Astrocyte (in vitro differentiated cells and primary cell): ENCODE data around the gene MRNIP. TPM values are rescaled to one million over a fixed set of nuclear protein-coding genes. Genes with fewer than 3 reads are reported as not detected.

Experiments
- DNase-seq: peaks from one replicate; pipeline ENCODE4 v3.0.0-alpha.2; 2010; ENCODE audit warnings: low read depth
- FAIRE-seq: peaks from 2 replicates; lab custom pipeline; 2011; peaks lifted over from hg19 to GRCh38; lab: Jason Lieb, UNC
- H2AFZ ChIP-seq: 2 replicates; pipeline ENCODE4 v1.6.0; 2012; ENCODE audit warnings: low read depth, low read length, inconsistent platforms
- H3K27ac ChIP-seq: 2 replicates; pipeline ENCODE4 v1.5.1; 2011; ENCODE audit warnings: low read depth, low read length, inconsistent platforms
- H3K27me3 ChIP-seq: 2 replicates; pipeline ENCODE4 v1.6.0; 2011; ENCODE audit warnings: low read length, inconsistent platforms; ENCODE audit not compliant: insufficient read depth
- H3K36me3 ChIP-seq: 2 replicates; pipeline ENCODE4 v1.5.1; 2011; ENCODE audit warnings: low read length, inconsistent platforms; ENCODE audit not compliant: insufficient read depth
- H3K4me1 ChIP-seq: 2 replicates; pipeline ENCODE4 v1.5.1; 2011; ENCODE audit warnings: low read length, inconsistent platforms; ENCODE audit not compliant: insufficient read depth
- H3K4me2 ChIP-seq: 2 replicates; pipeline ENCODE4 v1.6.0; 2012; ENCODE audit warnings: low read length, inconsistent platforms
- H3K4me3 ChIP-seq: 2 replicates; pipeline ENCODE4 v1.5.1; 2011; ENCODE audit warnings: low read depth, mild to moderate bottlenecking, low read length, inconsistent platforms; ENCODE audit not compliant: insufficient read depth
- H3K79me2 ChIP-seq: 2 replicates; pipeline ENCODE4 v1.6.0; 2012; ENCODE audit warnings: mild to moderate bottlenecking, low read length, inconsistent platforms; ENCODE audit not compliant: insufficient read depth
- H3K9ac ChIP-seq: 2 replicates; pipeline ENCODE4 v1.6.0; 2012; ENCODE audit warnings: mild to moderate bottlenecking, low read length, inconsistent platforms
- H3K9me3 ChIP-seq: 2 replicates; pipeline ENCODE4 v1.5.1; 2012; ENCODE audit warnings: low read depth, mild to moderate bottlenecking, low read length, inconsistent platforms; ENCODE audit not compliant: insufficient read depth
- H4K20me1 ChIP-seq: 2 replicates; pipeline ENCODE4 v1.6.0; 2012; ENCODE audit warnings: low read length, inconsistent platforms; ENCODE audit not compliant: insufficient read depth
- H3K27ac Mint-ChIP-seq: one replicate; pipeline ENCODE4 v1.8.0; 2021; ENCODE audit warnings: mild to moderate bottlenecking, mixed read lengths; ENCODE audit not compliant: unreplicated experiment
- H3K27me3 Mint-ChIP-seq: one replicate; pipeline ENCODE4 v1.8.0; 2021; ENCODE audit warnings: low read depth, mixed read lengths; ENCODE audit not compliant: unreplicated experiment
- H3K36me3 Mint-ChIP-seq: one replicate; pipeline ENCODE4 v1.8.0; 2021; ENCODE audit warnings: low read depth, mixed read lengths; ENCODE audit not compliant: unreplicated experiment
- H3K4me1 Mint-ChIP-seq: one replicate; pipeline ENCODE4 v1.8.0; 2021; ENCODE audit warnings: low read depth, mixed read lengths; ENCODE audit not compliant: unreplicated experiment
- H3K4me3 Mint-ChIP-seq: one replicate; pipeline ENCODE4 v1.8.0; 2021; ENCODE audit warnings: mild to moderate bottlenecking, moderate library complexity, mixed read lengths; ENCODE audit not compliant: unreplicated experiment
- H3K9me3 Mint-ChIP-seq: one replicate; pipeline ENCODE4 v1.8.0; 2021; ENCODE audit warnings: mild to moderate bottlenecking, mixed read lengths; ENCODE audit not compliant: unreplicated experiment
- CTCF ChIP-seq: IDR thresholded peaks from 2 replicates; pipeline ENCODE4 v1.5.1; 2011; ENCODE audit warnings: low read depth, mild to moderate bottlenecking, inconsistent platforms, low read length, moderate library complexity; ENCODE audit not compliant: insufficient read depth
- EZH2 ChIP-seq: IDR thresholded peaks from 2 replicates; pipeline ENCODE4 v1.6.1; 2012; ENCODE audit warnings: mild to moderate bottlenecking, low read length, inconsistent platforms; ENCODE audit not compliant: insufficient read depth
- total RNA-seq: library from RNA; stranded (reverse); gene quantifications from 2 replicates; pipeline ENCODE4 v1.2.1, GENCODE V29; 2021

MRNIP gene
- total RNA-seq, 1 donor from 2014 or later: 20.7 TPM

- Histone ChIP-seq H3K9ac (no peak overlapping the region), H3K27ac (no peak overlapping the region), H3K27me3 (no peaks in the 10 kb centered on the region), H3K4me2 (no peak overlapping the region), H2AFZ (no peak overlapping the region), H3K4me3 (no peak overlapping the region), H4K20me1 (no peaks in the 10 kb centered on the region), H3K79me2 (no peaks in the 10 kb centered on the region), H3K36me3 (peaks cover 28% of the 10 kb centered on the region), H3K4me1 (no peaks in the 10 kb centered on the region), H3K9me3 (peaks cover 5% of the 10 kb centered on the region)
- H3K9me3 Mint-ChIP-seq: peaks cover 6% of the 10 kb centered on the region
- no peak overlapping the region for H3K27ac Mint-ChIP-seq
- TF ChIP-seq CTCF (no peak), EZH2 (no peak)
- H3K27me3 Mint-ChIP-seq: no peaks in the 10 kb centered on the region
- FAIRE-seq: no peak
- no peak for DNase-seq
- peaks cover 16% of the 10 kb centered on the region for H3K36me3 Mint-ChIP-seq
- H3K4me3 Mint-ChIP-seq: no peak overlapping the region
- H3K4me1 Mint-ChIP-seq: no peaks in the 10 kb centered on the region
These were observed 19.8 kb upstream of the MRNIP start for GRCh38 chr5:179878222-179879002.

GRCh38 chr5:179876610-179876952 lies 18.0 kb upstream of the MRNIP start:
- Histone ChIP-seq H3K4me2 (no peak overlapping the region), H3K9me3 (no peaks in the 10 kb centered on the region), H3K36me3 (peaks cover 20% of the 10 kb centered on the region), H3K4me1 (no peaks in the 10 kb centered on the region), H3K79me2 (no peaks in the 10 kb centered on the region), H3K27me3 (no peaks in the 10 kb centered on the region), H3K27ac (no peak overlapping the region), H3K9ac (no peak overlapping the region), H2AFZ (no peak overlapping the region), H3K4me3 (no peak overlapping the region), H4K20me1 (no peaks in the 10 kb centered on the region)
- Mint-ChIP-seq H3K9me3 (no peaks in the 10 kb centered on the region), H3K36me3 (peaks cover 11% of the 10 kb centered on the region), H3K27me3 (no peaks in the 10 kb centered on the region), H3K4me3 (no peak overlapping the region), H3K4me1 (no peaks in the 10 kb centered on the region), H3K27ac (no peak overlapping the region)
- FAIRE-seq (no peak), DNase-seq (no peak)
- TF ChIP-seq CTCF (no peak), EZH2 (no peak)
